Keratinocyte (primary cell): ENCODE results near the gene GP1BB. TPM values are rescaled to one million over a fixed set of nuclear protein-coding genes. Genes with fewer than 3 reads are reported as not detected.

ENCODE experiments used
- DNase-seq: peaks from one replicate; pipeline ENCODE4 v3.0.0-alpha.2; 2011; ENCODE audit warnings: low read depth, missing footprints, low spot score
- FAIRE-seq: peaks from 2 replicates; lab custom pipeline; 2011; peaks lifted over from hg19 to GRCh38; lab: Jason Lieb, UNC
- H2AFZ ChIP-seq: 2 replicates; pipeline ENCODE4 v1.6.0; 2012; ENCODE audit warnings: low read length, control low read depth, inconsistent platforms; ENCODE audit not compliant: control insufficient read depth
- H3K27ac ChIP-seq: 2 replicates; pipeline ENCODE4 v1.5.1; 2011; ENCODE audit warnings: low read length; ENCODE audit not compliant: control insufficient read depth, insufficient read depth
- H3K27me3 ChIP-seq: 3 replicates; pipeline ENCODE4 v1.6.0; 2011; ENCODE audit warnings: low read length; ENCODE audit not compliant: control insufficient read depth, insufficient read depth; ENCODE audit errors: extremely low read depth
- H3K36me3 ChIP-seq, 2 experiments: 2 replicates in 1 of 2; 3 replicates in 1 of 2; pipeline ENCODE4 v1.5.1; 2011; ENCODE audit warnings: low read length in 2 of 2, mild to moderate bottlenecking in 1 of 2; ENCODE audit not compliant: control insufficient read depth in 2 of 2, insufficient read depth in 2 of 2; ENCODE audit errors: extremely low read depth in 1 of 2
- H3K4me1 ChIP-seq: 3 replicates; pipeline ENCODE4 v1.5.1; 2011; ENCODE audit warnings: low read length; ENCODE audit not compliant: control insufficient read depth, insufficient read depth; ENCODE audit errors: extremely low read depth
- H3K4me2 ChIP-seq: 3 replicates; pipeline ENCODE4 v1.6.0; 2011; ENCODE audit warnings: low read depth, low read length; ENCODE audit not compliant: control insufficient read depth, insufficient read depth; ENCODE audit errors: extremely low read depth
- H3K4me3 ChIP-seq, 3 experiments: fragments of 200-600 bp in 1 of 3; sonication (generic) in 1 of 3; 2 replicates in 2 of 3; 3 replicates in 1 of 3; pipeline ENCODE4 v1.5.1; 2011 to 2016; ENCODE audit warnings: low read length in 3 of 3, mild to moderate bottlenecking in 3 of 3, control low read depth in 2 of 3, inconsistent platforms in 1 of 3, low read depth in 1 of 3, mixed read lengths in 1 of 3, mixed run types in 1 of 3, moderate library complexity in 1 of 3; ENCODE audit not compliant: control insufficient read depth in 2 of 3, insufficient read depth in 2 of 3; ENCODE audit errors: extremely low read depth in 1 of 3
- H3K79me2 ChIP-seq: 2 replicates; pipeline ENCODE4 v1.6.0; 2012; ENCODE audit warnings: low read length; ENCODE audit not compliant: control insufficient read depth, insufficient read depth
- H3K9ac ChIP-seq: 3 replicates; pipeline ENCODE4 v1.6.0; 2011; ENCODE audit warnings: low read length; ENCODE audit not compliant: control insufficient read depth, insufficient read depth; ENCODE audit errors: extremely low read depth
- H3K9me1 ChIP-seq: 3 replicates; pipeline ENCODE4 v1.6.0; 2011; ENCODE audit warnings: low read length; ENCODE audit not compliant: control insufficient read depth, insufficient read depth; ENCODE audit errors: extremely low read depth
- H3K9me3 ChIP-seq: 2 replicates; pipeline ENCODE4 v1.5.1; 2012; ENCODE audit warnings: low read depth, low read length; ENCODE audit not compliant: control insufficient read depth
- H4K20me1 ChIP-seq: 3 replicates; pipeline ENCODE4 v1.6.0; 2011; ENCODE audit warnings: low read length; ENCODE audit not compliant: control insufficient read depth, insufficient read depth; ENCODE audit errors: extremely low read depth
- EZH2 ChIP-seq: IDR thresholded peaks from one replicate; pipeline ENCODE4 v1.6.1; 2012; ENCODE audit warnings: inconsistent platforms, mild to moderate bottlenecking, low read length, moderate library complexity
- dilution Hi-C: fragments of 300-500 bp; cut with MboI; formaldehyde crosslinking; loops from one replicate; pipeline ENCODE4 v1.7.0; 2020; ENCODE audit warnings: low sequenced_read_pairs; ENCODE audit not compliant: extremely low pct_ligation_motif_present
- polyA plus RNA-seq, 5 experiments: library from polyadenylated mRNA; depleted of rRNA in 3 of 5; stranded (reverse) in 3 of 5; stranded (forward) in 1 of 5; unstranded in 1 of 5; fragments of >200 nt; gene quantifications; 1 replicate in 1 of 5; 2 replicates in 3 of 5; 3 replicates in 1 of 5; pipeline versions ENCODE4 v1.2.1 to v1.2.3, GENCODE V29; 2011 to 2012; ENCODE audit warnings: missing spikeins in 2 of 5, low read depth in 1 of 5, low replicate concordance in 1 of 5
- TF ChIP-seq, protein P1 (sequence below), 3 experiments: IDR thresholded peaks in 1 of 3; conservative IDR thresholded peaks in 1 of 3; optimal IDR thresholded peaks in 1 of 3; 2 replicates in 2 of 3; 3 replicates in 1 of 3; pipeline versions ENCODE3 to v1.5.1; 2011; ENCODE audit warnings: low read length in 3 of 3, mild to moderate bottlenecking in 3 of 3, moderate library complexity in 2 of 3, control low read depth in 1 of 3, inconsistent platforms in 1 of 3; ENCODE audit not compliant: insufficient read depth in 2 of 3; ENCODE audit errors: extremely low read depth in 1 of 3

Gene GP1BB
- polyA plus RNA-seq, 1 donor (not counting 4 experiments of a cell fraction or from before 2014, with no cell fraction given): 0.05 TPM

DNA sequence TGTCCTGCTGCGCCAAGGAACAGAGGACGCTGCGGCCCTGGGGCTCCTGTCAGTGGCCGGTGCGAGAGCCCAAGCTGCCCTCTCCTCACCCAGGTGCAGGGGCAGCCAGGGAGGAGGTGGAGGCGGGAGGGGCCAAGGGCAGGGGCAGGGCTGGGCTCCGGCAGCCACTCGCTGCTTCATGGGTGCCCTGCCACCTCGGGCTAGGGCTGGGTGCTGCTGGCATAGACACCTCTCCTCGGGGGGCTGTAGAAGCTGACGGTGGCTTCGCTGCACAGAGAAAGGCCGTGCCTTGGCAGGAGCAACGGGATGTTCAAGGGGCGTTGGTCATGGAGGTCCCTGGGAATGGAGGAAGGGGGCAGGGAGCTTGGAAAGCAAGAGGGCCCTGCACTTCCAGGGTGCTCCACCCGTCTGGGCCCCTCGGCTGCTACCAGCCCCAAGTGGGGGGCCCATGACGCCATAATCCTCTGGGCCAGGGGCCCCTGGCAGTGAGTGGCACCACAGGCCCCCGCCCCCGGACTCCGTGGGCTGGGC is 35.6 kb downstream of the GP1BB start:
- Histone ChIP-seq H3K4me3 (no peak overlapping the region), H3K4me2 (no peak overlapping the region), H3K36me3 (no peaks in the 10 kb centered on the region), H3K27ac (no peak overlapping the region), H3K79me2 (no peaks in the 10 kb centered on the region), H3K9ac (no peak overlapping the region), H2AFZ (no peak overlapping the region), H3K9me1 (no peaks in the 10 kb centered on the region), H3K27me3 (peaks cover 55% of the 10 kb centered on the region), H3K9me3 (no peaks in the 10 kb centered on the region), H3K4me1 (peaks cover 6% of the 10 kb centered on the region), H4K20me1 (no peaks in the 10 kb centered on the region)
- dilution Hi-C loops: no loop called here
- DNase-seq: no peak
- no peak for FAIRE-seq
- TF ChIP-seq EZH2: no peak
- TF ChIP-seq, protein P1, sequence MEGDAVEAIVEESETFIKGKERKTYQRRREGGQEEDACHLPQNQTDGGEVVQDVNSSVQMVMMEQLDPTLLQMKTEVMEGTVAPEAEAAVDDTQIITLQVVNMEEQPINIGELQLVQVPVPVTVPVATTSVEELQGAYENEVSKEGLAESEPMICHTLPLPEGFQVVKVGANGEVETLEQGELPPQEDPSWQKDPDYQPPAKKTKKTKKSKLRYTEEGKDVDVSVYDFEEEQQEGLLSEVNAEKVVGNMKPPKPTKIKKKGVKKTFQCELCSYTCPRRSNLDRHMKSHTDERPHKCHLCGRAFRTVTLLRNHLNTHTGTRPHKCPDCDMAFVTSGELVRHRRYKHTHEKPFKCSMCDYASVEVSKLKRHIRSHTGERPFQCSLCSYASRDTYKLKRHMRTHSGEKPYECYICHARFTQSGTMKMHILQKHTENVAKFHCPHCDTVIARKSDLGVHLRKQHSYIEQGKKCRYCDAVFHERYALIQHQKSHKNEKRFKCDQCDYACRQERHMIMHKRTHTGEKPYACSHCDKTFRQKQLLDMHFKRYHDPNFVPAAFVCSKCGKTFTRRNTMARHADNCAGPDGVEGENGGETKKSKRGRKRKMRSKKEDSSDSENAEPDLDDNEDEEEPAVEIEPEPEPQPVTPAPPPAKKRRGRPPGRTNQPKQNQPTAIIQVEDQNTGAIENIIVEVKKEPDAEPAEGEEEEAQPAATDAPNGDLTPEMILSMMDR (optimal IDR thresholded peaks at IDR 0.05 in 1 of 3, IDR thresholded peaks at IDR 0.05 in 1 of 3, conservative IDR thresholded peaks at IDR 0.05 in 1 of 3; ENCODE audit: extremely low read depth in 1 of 3, insufficient read depth in 2 of 3, low read length in 3 of 3): no peak

DNA sequence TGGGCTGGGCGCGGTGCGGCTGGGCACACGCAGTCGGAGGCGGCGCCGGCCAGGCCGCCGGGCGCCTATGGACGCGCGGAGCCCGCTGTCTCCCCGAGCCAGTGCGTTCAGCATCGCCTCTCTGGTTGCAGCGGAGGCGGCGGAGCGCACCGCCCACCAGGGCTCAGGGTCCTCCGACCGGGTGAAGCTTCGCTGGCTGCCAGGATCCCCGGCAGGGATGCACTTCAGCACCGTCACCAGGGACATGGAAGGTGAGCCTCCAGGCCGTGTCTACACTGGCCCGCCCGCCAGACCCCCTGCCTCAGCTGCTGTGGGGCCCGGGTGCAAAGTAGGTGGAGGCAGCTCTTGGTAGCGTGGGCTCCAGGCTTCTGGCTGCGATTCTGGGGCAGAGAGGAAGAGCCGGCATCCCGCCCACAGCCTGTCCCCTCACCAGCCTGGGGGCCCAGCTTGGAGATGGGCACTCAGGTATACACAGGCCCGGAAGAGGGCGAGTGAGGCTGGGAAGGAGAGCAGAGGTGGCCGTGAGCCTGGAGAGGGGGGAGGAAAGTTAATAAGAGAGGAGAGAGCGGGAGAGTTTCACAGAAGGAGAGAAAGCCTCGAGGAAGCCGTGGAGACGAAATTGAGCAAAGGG is 36.2 kb downstream of the GP1BB start:
- no peaks in the 10 kb centered on the region for H3K9me3 ChIP-seq
- no peaks in the 10 kb centered on the region for H3K36me3 ChIP-seq
- no peaks in the 10 kb centered on the region for H3K9me1 ChIP-seq
- no peak overlapping the region for H3K27ac ChIP-seq
- peak overlapping the region in 1 of 3 experiments; percentile 4 for H3K4me3 ChIP-seq
- H3K9ac ChIP-seq: no peak overlapping the region
- peaks cover 49% of the 10 kb centered on the region for H3K27me3 ChIP-seq
- FAIRE-seq (no peak), DNase-seq (no peak)
- dilution Hi-C loops: no loop called here
- TF ChIP-seq, protein P1 (optimal IDR thresholded peaks at IDR 0.05 in 1 of 3, IDR thresholded peaks at IDR 0.05 in 1 of 3, conservative IDR thresholded peaks at IDR 0.05 in 1 of 3; ENCODE audit: extremely low read depth in 1 of 3, insufficient read depth in 2 of 3, low read length in 3 of 3): no peak
- TF ChIP-seq EZH2: peak; percentile 79
- H3K79me2 ChIP-seq: no peaks in the 10 kb centered on the region
- H4K20me1 ChIP-seq: no peaks in the 10 kb centered on the region
- no peak overlapping the region for H2AFZ ChIP-seq
- H3K4me2 ChIP-seq: peak overlapping the region; percentile 10
- peaks cover 6% of the 10 kb centered on the region for H3K4me1 ChIP-seq
